NCI-H128 (cell line): ENCODE results near the gene PPP1R14B.
"Not testable (repeated sequence)": the region's sequence is repeated elsewhere in the genome, so short reads cannot be mapped to it uniquely, and the experiment has no call there.

ENCODE experiments used
- DNase-seq: peaks from one replicate; lab custom pipeline; 2025; ENCODE audit not compliant: unreplicated experiment; lab: John Stamatoyannopoulos, UW

Gene PPP1R14B

GRCh38 chr11:64246621-64246870, 197 bp downstream of the PPP1R14B start:
- DNase-seq: not testable (repeated sequence)

- DNase-seq: no peak
Observed at GRCh38 chr11:64245797-64246620, 734 bp downstream of the PPP1R14B start.

GRCh38 chr11:64245401-64245796, 1.3 kb downstream of the PPP1R14B start:
- no peak for DNase-seq

GRCh38 chr11:64244966-64245365, 1.8 kb downstream of the PPP1R14B start:
- no peak for DNase-seq

- no peak for DNase-seq
Observed at GRCh38 chr11:64244107-64244506, 2.6 kb downstream of the PPP1R14B start.

GRCh38 chr11:64243236-64243854, 3.4 kb downstream of the PPP1R14B start:
- no peak for DNase-seq

DNA sequence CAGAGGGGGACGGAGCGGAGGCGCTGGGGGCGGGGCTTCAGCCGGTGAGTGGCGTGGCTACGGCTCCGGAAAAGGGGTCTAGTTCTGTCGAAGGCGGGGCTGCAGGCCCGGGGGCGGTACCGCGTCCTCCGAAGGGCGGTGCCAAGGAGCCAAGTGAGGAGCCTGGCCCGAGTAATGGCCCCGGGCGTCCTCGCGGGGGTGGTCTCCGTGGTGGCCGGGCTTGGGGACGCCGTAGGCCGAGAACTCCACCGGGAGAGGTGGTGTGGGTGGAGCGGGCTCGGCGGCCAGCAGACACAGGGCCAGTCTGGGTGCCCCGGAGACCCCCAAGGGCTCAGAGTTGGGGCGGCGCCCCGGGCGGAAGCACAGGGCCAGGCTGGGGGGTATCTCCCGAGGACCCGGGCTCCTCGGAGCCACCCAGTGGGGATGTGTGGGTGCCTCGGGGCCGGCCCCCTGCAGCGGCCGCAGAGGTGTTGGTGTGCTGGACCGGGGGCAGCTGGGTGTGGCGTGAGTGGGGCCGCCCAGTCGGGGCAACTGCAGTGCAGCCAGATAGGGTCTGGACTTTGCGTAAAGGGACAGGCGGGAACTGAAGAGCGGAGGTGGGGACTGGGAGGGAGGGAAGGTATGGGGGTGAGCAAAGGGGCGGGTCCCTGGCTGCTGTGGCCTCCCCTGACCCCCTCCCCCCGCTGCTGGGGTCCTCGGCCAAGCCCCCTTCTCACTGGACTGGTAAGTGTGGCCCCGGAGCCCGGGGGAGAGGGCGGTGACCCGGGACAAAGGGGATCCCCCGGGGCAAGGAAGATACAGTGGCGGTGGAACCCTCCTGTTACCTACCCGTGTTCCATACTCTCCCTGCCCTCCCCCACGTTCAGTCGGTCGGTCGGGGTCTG, 5.0 kb downstream of the PPP1R14B start:
- no peak for DNase-seq

DNA sequence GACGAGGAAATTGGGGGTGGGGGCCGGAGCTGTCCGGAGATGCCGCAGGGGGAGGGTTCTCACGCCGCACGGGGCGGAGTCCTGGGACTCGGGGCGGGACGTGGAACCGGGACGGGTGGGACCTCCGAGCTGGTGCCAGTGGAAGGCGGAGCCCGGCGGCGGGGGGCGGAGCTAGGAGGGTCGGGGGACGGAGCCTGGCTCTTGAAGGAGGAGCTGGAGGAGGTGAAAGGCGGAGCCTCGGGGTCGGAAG, 5.6 kb downstream of the PPP1R14B start:
- DNase-seq: peak; percentile 95

GRCh38 chr11:64240435-64241240, 6.1 kb downstream of the PPP1R14B start, which contains the start of gene FKBP2:
FKBP2 (plus strand) TSS chr11:64241095; CDS start chr11:64242388, 1,293 bp downstream.
- DNase-seq: peak; percentile 93

DNA sequence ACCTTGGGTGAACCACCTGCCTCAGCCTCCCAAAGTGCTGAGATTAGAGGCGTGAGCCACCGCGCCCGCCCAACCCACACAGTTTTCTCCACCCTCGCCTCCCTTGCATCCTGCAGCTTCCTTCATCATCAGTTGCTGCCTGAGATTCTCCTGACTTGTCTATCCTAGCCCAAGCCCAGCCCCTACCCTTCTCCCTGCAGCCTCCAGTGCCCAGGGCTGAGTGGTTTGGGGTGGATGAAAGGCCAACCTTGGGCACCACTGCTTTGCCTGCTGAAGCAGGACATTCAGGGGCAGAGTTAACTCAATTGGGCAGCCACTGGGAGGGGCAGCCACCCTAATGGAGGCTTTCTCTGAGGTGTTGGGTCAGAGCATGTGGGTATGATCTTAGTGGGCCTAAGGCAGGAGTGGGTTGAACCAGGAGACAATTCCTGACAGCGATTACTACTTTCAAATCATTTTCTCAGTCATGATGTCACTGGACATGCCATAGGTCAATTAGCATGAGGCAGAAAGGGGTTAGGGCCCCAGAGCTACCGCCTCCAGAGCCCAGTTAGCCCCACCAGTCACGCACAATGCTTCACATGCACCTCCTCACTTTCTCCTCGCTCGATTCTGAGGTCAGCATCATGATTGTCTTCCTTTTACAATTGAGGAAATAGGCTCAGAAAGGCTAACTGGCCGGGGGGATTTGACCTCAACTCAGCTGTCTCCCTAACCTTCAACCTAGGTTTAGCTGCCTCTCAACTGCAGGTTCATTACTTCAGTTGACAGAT, 6.9 kb downstream of the PPP1R14B start:
- DNase-seq: no peak

DNA sequence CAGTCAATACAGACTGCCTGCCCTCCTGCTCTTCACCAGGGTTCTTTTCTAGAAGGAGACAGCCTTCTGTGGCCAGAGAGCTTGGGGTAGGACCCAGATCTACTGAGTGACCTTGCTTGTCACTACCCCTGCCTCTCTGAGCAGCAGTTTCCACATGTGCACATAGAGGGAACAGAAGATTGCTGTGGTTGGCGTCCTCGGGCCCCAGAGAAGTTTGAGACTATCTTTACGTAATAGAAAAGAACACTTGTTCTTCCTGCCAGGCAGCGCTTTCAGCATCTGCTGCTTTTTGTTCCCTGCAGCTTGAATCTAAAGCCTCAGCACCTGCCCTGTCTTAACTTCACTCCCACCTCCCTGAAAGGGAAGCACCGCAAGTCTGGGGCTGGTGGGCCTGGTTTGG, 7.7 kb downstream of the PPP1R14B start:
- DNase-seq: no peak

GRCh38 chr11:64238076-64238475, 8.7 kb downstream of the PPP1R14B start:
- DNase-seq: no peak

DNA sequence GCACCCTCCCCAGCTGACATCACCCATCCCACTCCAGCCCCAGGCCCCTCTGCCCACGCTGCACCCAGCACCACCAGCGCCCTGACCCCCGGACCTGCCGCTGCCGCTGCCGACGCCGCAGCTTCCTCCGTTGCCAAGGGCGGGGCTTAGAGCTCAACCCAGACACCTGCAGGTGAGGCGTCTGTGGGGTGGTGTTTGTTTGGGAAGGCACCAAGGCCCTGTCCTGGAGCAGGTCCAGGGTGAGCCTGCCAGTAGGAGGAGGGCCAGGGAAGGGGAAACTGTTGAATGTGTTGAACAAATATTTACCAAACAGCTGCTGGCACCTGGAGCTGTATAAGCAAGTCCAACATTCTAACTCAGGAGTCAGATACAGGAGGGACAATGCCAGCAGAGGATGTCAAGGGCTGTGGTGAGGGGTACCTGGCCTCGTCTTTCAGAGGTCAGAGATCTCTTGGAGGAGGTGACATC, 9.2 kb downstream of the PPP1R14B start:
- no peak for DNase-seq

DNA sequence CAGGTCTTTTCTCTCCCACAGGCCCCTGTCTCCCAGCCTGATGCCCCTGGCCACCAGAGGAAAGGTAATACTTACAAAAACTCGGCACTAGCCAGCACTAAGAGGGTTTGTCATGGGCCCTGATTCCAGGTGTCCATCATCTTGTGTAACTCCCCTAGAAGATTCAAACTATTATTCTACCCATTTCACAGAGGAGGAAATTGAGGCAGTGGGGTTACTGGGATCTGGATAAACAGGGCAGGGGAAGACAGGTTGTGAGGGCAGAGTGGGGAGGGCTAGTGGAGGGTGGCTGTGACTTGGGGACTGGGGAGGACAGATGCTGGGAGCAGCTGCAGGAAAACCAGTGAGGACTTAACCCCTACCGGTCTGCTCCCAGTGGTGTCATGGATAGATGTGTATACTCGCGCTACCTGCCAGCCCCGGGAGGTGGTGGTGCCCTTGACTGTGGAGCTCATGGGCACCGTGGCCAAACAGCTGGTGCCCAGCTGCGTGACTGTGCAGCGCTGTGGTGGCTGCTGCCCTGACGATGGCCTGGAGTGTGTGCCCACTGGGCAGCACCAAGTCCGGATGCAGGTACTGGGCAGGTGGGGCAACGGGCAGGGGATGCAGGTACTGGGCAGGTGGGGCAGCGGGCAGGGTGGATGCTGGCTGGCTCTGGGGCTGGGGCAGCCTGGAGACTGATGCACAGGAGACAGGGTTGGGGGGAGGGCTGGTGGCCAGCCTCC, 11.1 kb downstream of the PPP1R14B start:
- DNase-seq: no peak

DNA sequence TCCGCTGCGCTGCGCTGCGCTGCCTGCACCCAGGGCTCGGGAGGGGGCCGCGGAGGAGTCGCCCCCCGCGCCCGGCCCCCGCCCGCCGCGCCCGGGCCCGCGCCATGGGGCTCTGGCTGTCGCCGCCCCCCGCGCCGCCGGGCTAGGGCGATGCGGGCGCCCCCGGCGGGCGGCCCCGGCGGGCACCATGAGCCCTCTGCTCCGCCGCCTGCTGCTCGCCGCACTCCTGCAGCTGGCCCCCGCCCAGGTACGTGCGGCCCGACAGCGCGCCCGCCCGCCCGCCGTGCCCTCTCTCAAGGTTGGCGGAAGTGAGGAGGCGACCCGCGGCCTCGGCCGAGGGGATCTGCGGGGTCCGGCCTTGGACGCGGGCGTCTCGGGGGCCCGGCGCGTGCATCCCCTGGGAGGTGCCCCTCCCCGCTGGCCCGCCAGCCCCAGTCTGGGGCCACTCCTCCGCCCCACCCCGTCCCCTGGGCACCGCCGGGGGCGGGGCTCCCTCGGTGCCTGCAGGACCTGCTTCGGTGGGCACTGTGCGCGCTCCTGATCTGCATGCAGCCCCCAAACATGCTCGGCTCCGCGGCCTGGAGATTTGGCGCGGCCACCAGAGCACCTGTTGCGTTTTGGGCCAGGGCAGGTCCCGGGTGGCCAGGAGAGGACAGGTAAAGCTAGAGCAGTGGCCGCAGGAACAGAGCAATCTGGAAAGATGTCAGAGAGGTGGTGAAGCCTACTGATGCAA, 11.9 kb downstream of the PPP1R14B start:
- no peak for DNase-seq

GRCh38 chr11:64233913-64234586, 12.7 kb downstream of the PPP1R14B start, which contains the start of gene VEGFB:
VEGFB (plus strand) TSS chr11:64234584; CDS start chr11:64234834, 250 bp downstream.
- DNase-seq: no peak

DNA sequence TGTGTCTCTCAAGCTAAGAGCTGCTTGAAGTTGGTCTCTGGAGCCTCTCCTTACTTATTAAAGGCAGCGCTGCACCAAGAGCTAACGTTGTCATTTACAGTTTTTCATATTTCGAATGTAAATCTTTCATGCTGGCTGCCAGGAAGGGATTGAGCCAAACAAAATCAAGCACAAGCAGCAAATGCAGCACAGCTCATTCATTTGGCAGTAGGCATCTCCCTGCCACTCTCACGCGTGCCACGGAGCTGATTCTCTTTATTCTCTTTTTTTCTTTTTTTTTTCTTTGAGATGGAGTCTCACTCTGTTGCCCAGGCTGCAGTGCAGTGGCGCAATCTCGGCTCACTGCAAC, 13.8 kb downstream of the PPP1R14B start:
- no peak for DNase-seq

GRCh38 chr11:64232182-64232966, 14.4 kb downstream of the PPP1R14B start:
- DNase-seq: no peak
